Hepatocyte (in vitro differentiated cells): ENCODE results near the gene ST6GALNAC4. TPM values are rescaled to one million over a fixed set of nuclear protein-coding genes. Genes with fewer than 3 reads are reported as not detected.
A peak's percentile ranks its signal among the peaks of the same experiment; 100 is the strongest.

Source experiments
- DNase-seq: peaks from one replicate; pipeline ENCODE4 v3.0.0-alpha.2; 2016; ENCODE audit warnings: low spot score
- H2AFZ ChIP-seq: fragments of 200-600 bp; sonication (generic); 2 replicates; pipeline ENCODE4 v1.6.0; 2016; ENCODE audit warnings: antibody characterized with exemption, mild to moderate bottlenecking
- H3K27ac ChIP-seq: fragments of 200-600 bp; sonication (generic); 2 replicates; pipeline ENCODE4 v1.5.1; 2016; ENCODE audit warnings: mild to moderate bottlenecking
- H3K27me3 ChIP-seq: fragments of 200-600 bp; sonication (generic); 2 replicates; pipeline ENCODE4 v1.6.1; 2016
- H3K36me3 ChIP-seq: fragments of 200-600 bp; sonication (generic); replicated peaks from 2 replicates; pipeline ENCODE4 v1.5.1; 2016; ENCODE audit warnings: low read depth; ENCODE audit not compliant: insufficient read depth
- H3K4me1 ChIP-seq: fragments of 200-600 bp; sonication (generic); 2 replicates; pipeline ENCODE4 v1.5.1; 2016; ENCODE audit warnings: mild to moderate bottlenecking, moderate library complexity; ENCODE audit not compliant: insufficient read depth
- H3K4me2 ChIP-seq: fragments of 200-600 bp; sonication (generic); 2 replicates; pipeline ENCODE4 v1.6.0; 2016
- H3K4me3 ChIP-seq: fragments of 200-600 bp; sonication (generic); 2 replicates; pipeline ENCODE4 v1.5.1; 2016; ENCODE audit warnings: mild to moderate bottlenecking
- H3K79me2 ChIP-seq: fragments of 200-600 bp; sonication (generic); 2 replicates; pipeline ENCODE4 v1.6.0; 2017; ENCODE audit warnings: mild to moderate bottlenecking
- H3K9me2 ChIP-seq: fragments of 200-600 bp; sonication (generic); replicated peaks from 2 replicates; pipeline ENCODE4 v1.6.0; 2017; ENCODE audit warnings: mild to moderate bottlenecking; ENCODE audit not compliant: insufficient read depth
- H3K9me3 ChIP-seq: fragments of 200-600 bp; sonication (generic); 2 replicates; pipeline ENCODE4 v1.5.1; 2016; ENCODE audit warnings: low read depth, mild to moderate bottlenecking
- H4K20me1 ChIP-seq: fragments of 200-600 bp; sonication (generic); 2 replicates; pipeline ENCODE4 v1.6.0; 2016; ENCODE audit warnings: mild to moderate bottlenecking; ENCODE audit not compliant: insufficient read depth, poor library complexity, severe bottlenecking
- CTCF ChIP-seq: fragments of 200-600 bp; sonication (generic); IDR thresholded peaks from 2 replicates; pipeline ENCODE4 v1.5.1; 2016; ENCODE audit warnings: antibody characterized with exemption, mild to moderate bottlenecking; ENCODE audit not compliant: poor library complexity
- EZH2 ChIP-seq: fragments of 200-600 bp; sonication (generic); IDR thresholded peaks from 2 replicates; pipeline ENCODE4 v1.6.1; 2016; ENCODE audit warnings: antibody characterized with exemption, mild to moderate bottlenecking, borderline replicate concordance
- EZH2phosphoT487 ChIP-seq: fragments of 200-600 bp; sonication (generic); IDR thresholded peaks from one replicate; pipeline ENCODE4 v1.6.1; 2018; ENCODE audit warnings: antibody characterized with exemption, mild to moderate bottlenecking, low read depth, moderate library complexity; ENCODE audit not compliant: unreplicated experiment, severe bottlenecking
- WGBS: methylation state at CpG from one replicate; pipeline ENCODE4 v1.1.6; 2016; ENCODE audit warnings: low lambda C conversion rate; ENCODE audit errors: missing lambda C conversion rate; 5-methylcytosine and 5-hydroxymethylcytosine counted together
- polyA plus RNA-seq: library from polyadenylated mRNA; unstranded; fragments of >200 nt; fragmentation: Nextera tagmentation; extraction: Ambion mirVana; gene quantifications from 2 replicates; pipeline ENCODE4 v1.2.1, GENCODE V29; 2016
- total RNA-seq: library from RNA; depleted of rRNA; stranded (reverse); fragments of >200 nt; gene quantifications from 2 replicates; pipeline ENCODE4 v1.2.3, GENCODE V29; 2014

ST6GALNAC4 gene
- total and polyA plus RNA-seq, 2 experiments from 2014 or later, result 14.3 to 14.6 TPM

- H3K27me3 ChIP-seq, result no peaks in the 10 kb centered on the region
- no peak overlapping the region for H3K4me2 ChIP-seq
- H3K36me3 ChIP-seq, result no peaks in the 10 kb centered on the region
- H4K20me1 ChIP-seq, result no peaks in the 10 kb centered on the region
- TF ChIP-seq CTCF, result no peak
- no peak for TF ChIP-seq EZH2phosphoT487
- TF ChIP-seq EZH2, result no peak
- WGBS, result 94% methylated on average over 14 of the region's 14 CpGs
- peaks cover 22% of the 10 kb centered on the region for H3K4me1 ChIP-seq
- H3K4me3 ChIP-seq, result no peak overlapping the region
- no peak overlapping the region for H2AFZ ChIP-seq
- no peak overlapping the region for H3K27ac ChIP-seq
- no peaks in the 10 kb centered on the region for H3K9me2 ChIP-seq
- DNase-seq, result no peak
- peaks cover 23% of the 10 kb centered on the region for H3K79me2 ChIP-seq
- no peaks in the 10 kb centered on the region for H3K9me3 ChIP-seq
Measured at GRCh38 chr9:127943011-127943662, 26.3 kb upstream of the ST6GALNAC4 start.

- 69% methylated on average over 14 of the region's 18 CpGs for WGBS
- Histone ChIP-seq H3K79me2 (peaks cover 17% of the 10 kb centered on the region), H3K9me3 (no peaks in the 10 kb centered on the region), H3K4me3 (no peak overlapping the region), H3K27ac (peak overlapping the region; percentile 57), H3K27me3 (no peaks in the 10 kb centered on the region), H4K20me1 (no peaks in the 10 kb centered on the region), H3K4me1 (peaks cover 24% of the 10 kb centered on the region), H3K36me3 (no peaks in the 10 kb centered on the region), H3K9me2 (no peaks in the 10 kb centered on the region), H3K4me2 (no peak overlapping the region), H2AFZ (no peak overlapping the region)
- peak; percentile 76 for DNase-seq
- TF ChIP-seq EZH2, result no peak
- TF ChIP-seq EZH2phosphoT487, result no peak
- peak; percentile 79 for TF ChIP-seq CTCF
Measured at GRCh38 chr9:127942216-127943010, 25.6 kb upstream of the ST6GALNAC4 start.

- no peak for DNase-seq
- no peak overlapping the region for H3K4me3 ChIP-seq
- no peak overlapping the region for H2AFZ ChIP-seq
- no peak overlapping the region for H3K4me2 ChIP-seq
- no peaks in the 10 kb centered on the region for H3K9me3 ChIP-seq
- TF ChIP-seq EZH2 (no peak), EZH2phosphoT487 (no peak), CTCF (no peak)
- H3K4me1 ChIP-seq, result peaks cover 21% of the 10 kb centered on the region
- no peaks in the 10 kb centered on the region for H3K27me3 ChIP-seq
- H3K36me3 ChIP-seq, result no peaks in the 10 kb centered on the region
- WGBS, result 80% methylated on average over 3 of the region's 3 CpGs
- no peaks in the 10 kb centered on the region for H4K20me1 ChIP-seq
- peaks cover 17% of the 10 kb centered on the region for H3K79me2 ChIP-seq
- peak overlapping the region; percentile 57 for H3K27ac ChIP-seq
- H3K9me2 ChIP-seq, result no peaks in the 10 kb centered on the region
Measured at GRCh38 chr9:127941961-127942215, 25.0 kb upstream of the ST6GALNAC4 start.
